Common myeloid progenitor, CD34-positive (primary cell): Measurements from ENCODE around the gene IDI1.

Experiments used
- CTCF ChIA-PET: fragments of 350-600 bp; sonication (Branson Sonifier 250); formaldehyde crosslinking; loops from one replicate; lab custom pipeline; 2021; ENCODE audit warnings: antibody characterized with exemption; lab: Charles Lee
- POLR2A ChIA-PET: fragments of 350-600 bp; sonication (Branson Sonifier 250); formaldehyde crosslinking; loops from one replicate; lab custom pipeline; 2021; ENCODE audit warnings: antibody characterized with exemption; lab: Charles Lee
- DNase-seq, 3 donors: peaks; one replicate each; pipeline versions ENCODE4 v3.0.0 to v3.0.0-alpha.2; 2013
- H3K27ac ChIP-seq, 2 experiments: 1 replicate in 1 of 2; 2 replicates in 1 of 2; pipeline ENCODE4 v1.7.0; 2013; ENCODE audit warnings: inconsistent platforms in 2 of 2, low read length in 2 of 2, mild to moderate bottlenecking in 2 of 2, low read depth in 1 of 2, moderate library complexity in 1 of 2; ENCODE audit not compliant: severe bottlenecking in 2 of 2, insufficient read depth in 1 of 2, poor library complexity in 1 of 2
- H3K27me3 ChIP-seq, 5 experiments: replicated peaks in 2 of 5; 1 replicate in 3 of 5; 2 replicates in 2 of 5; pipeline versions ENCODE4 v1.6.1 to v1.7.0; 2013; ENCODE audit warnings: low read length in 4 of 5, mild to moderate bottlenecking in 2 of 5, moderate library complexity in 2 of 5, inconsistent platforms in 1 of 5; ENCODE audit not compliant: insufficient read depth in 5 of 5, control insufficient read depth in 4 of 5
- H3K36me3 ChIP-seq, 4 experiments: 1 replicate in 2 of 4; 2 replicates in 2 of 4; pipeline versions ENCODE4 v1.6.1 to v1.7.0; 2013; ENCODE audit warnings: low read length in 3 of 4, control low read depth in 1 of 4, mild to moderate bottlenecking in 1 of 4; ENCODE audit not compliant: control insufficient read depth in 4 of 4, insufficient read depth in 4 of 4
- H3K4me1 ChIP-seq, 4 experiments: 1 replicate in 3 of 4; 2 replicates in 1 of 4; pipeline versions ENCODE4 v1.6.1 to v1.7.1; 2013; ENCODE audit warnings: low read length in 3 of 4, mild to moderate bottlenecking in 3 of 4, control low read depth in 1 of 4, inconsistent platforms in 1 of 4, moderate library complexity in 1 of 4; ENCODE audit not compliant: control insufficient read depth in 4 of 4, insufficient read depth in 4 of 4; ENCODE audit errors: control extremely low read depth in 1 of 4
- H3K4me3 ChIP-seq, 7 experiments: 1 replicate in 4 of 7; 2 replicates in 3 of 7; pipeline versions ENCODE4 v1.5.1 to v1.7.0; 2013; ENCODE audit warnings: mild to moderate bottlenecking in 7 of 7, low read length in 6 of 7, moderate library complexity in 6 of 7, inconsistent platforms in 2 of 7, low read depth in 2 of 7, control low read depth in 1 of 7; ENCODE audit not compliant: insufficient read depth in 4 of 7, control insufficient read depth in 1 of 7; ENCODE audit errors: extremely low read depth in 1 of 7
- H3K9me3 ChIP-seq, 5 experiments: 1 replicate in 4 of 5; 2 replicates in 1 of 5; pipeline versions ENCODE4 v1.6.1 to v1.7.1; 2013; ENCODE audit warnings: low read length in 4 of 5, mild to moderate bottlenecking in 2 of 5, inconsistent platforms in 1 of 5, low read depth in 1 of 5, moderate library complexity in 1 of 5; ENCODE audit not compliant: control insufficient read depth in 4 of 5, insufficient read depth in 2 of 5; ENCODE audit errors: control extremely low read depth in 1 of 5
- WGBS: methylation state at CpG from one replicate; pipeline ENCODE4 v1.1.5; 2013; ENCODE audit not compliant: insufficient coverage; 5-methylcytosine and 5-hydroxymethylcytosine counted together

The IDI1 gene

DNA sequence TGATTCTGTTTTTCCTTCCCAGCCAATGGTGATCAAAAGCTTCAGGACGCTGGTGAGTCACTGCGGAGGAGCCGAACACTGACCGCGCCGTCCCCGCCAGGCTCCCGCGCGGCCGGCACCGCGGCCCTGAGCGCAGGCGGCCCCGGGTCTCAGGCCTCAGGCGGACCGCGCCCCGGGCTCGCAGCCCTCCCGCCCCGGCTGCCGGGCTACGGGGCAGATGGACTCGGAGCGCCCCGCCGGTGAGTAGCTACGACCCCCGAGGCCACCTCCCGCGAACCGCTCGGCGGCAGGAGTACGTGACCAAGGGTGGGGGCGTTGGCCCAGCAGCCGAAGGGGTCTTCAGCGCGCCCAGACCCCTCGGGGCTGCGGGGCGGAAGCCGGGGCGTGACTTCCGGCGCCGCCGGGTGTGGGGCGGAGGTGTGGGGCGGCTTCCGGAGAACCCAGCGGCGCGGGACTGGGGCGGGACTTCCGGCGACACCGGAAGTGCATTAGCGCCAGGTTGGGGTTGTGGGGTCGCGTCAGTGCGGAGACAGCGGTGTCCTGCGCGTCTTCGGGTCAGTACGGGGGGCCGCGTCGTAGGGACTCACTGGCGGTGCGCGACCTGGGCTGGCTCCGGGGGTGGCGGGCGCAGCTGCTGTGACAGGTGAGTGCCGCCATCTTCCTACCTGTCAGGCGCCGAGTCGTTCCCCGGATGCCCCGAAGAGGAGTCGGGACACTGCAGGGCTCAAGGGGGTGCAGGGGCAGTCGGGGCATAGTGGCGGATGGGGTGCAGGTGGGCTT lies 7.6 kb upstream of the IDI1 start, which contains the start of gene WDR37:
Gene WDR37, plus strand, starts transcription at position 60 of the 780 bp plus-strand sequence. CDS start 15,771 bp downstream, outside the sequence.
- peak within 1 kb of the TSS; percentile 90 to 100 (median 95) for H3K4me3 ChIP-seq
- no peaks in the 10 kb centered on the region for H3K9me3 ChIP-seq
- 0% methylated on average over 67 of the region's 87 CpGs for WGBS
- POLR2A ChIA-PET: interaction anchor here (0.6 to 2.3 kb wide), 2 partner anchors 13 to 371 kb away, joined by 4 to 9 read pairs; no protein-coding TSS in a partner anchor
- peak; percentile 80 to 91 (median 82) for DNase-seq
- H3K4me1 ChIP-seq: peaks cover 13 to 40% (median 27%) of the 10 kb centered on the region in 4 experiments
- H3K27ac ChIP-seq: peak within 1 kb of the TSS; percentile 93 to 94
- peaks cover 8 to 27% (median 13%) of the 10 kb centered on the region in 4 experiments for H3K36me3 ChIP-seq
- CTCF ChIA-PET: interaction anchor here (1.0 to 1.3 kb wide), 2 partner anchors 14 to 40 kb away, joined by 3 read pairs; no protein-coding TSS in a partner anchor
- no peaks in the 10 kb centered on the region for H3K27me3 ChIP-seq

DNA sequence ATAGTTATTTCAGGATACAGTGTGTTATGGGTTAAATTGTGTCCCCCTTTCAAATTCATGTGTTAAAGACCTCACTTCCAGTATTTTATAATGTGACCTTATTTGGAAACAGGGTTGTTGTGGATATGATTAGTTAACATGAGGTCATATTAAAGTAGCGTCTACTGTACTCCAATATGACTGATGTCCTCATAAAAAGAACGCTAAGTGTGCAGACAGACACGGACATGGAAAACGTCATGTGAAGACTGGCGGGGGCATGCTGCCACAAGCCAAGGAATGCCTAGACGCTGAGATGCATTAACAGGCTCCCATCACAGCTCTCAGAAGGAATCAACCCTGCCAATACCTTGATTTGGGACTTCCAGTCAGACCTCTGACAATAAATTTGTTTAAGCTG lies 5.8 kb upstream of the IDI1 start:
- WGBS: 97% methylated on average over 6 of the region's 6 CpGs
- H3K4me1 ChIP-seq: peaks cover 13 to 50% (median 36%) of the 10 kb centered on the region in 4 experiments
- CTCF ChIA-PET: no interaction called here
- POLR2A ChIA-PET: no interaction called here
- peak overlapping the region in 1 of 7 experiments; percentile 94 for H3K4me3 ChIP-seq
- DNase-seq: no peak
- no peaks in the 10 kb centered on the region for H3K27me3 ChIP-seq
- H3K27ac ChIP-seq: no peak overlapping the region
- H3K9me3 ChIP-seq: no peaks in the 10 kb centered on the region
- peaks cover 6 to 33% (median 14%) of the 10 kb centered on the region in 4 experiments for H3K36me3 ChIP-seq

DNA sequence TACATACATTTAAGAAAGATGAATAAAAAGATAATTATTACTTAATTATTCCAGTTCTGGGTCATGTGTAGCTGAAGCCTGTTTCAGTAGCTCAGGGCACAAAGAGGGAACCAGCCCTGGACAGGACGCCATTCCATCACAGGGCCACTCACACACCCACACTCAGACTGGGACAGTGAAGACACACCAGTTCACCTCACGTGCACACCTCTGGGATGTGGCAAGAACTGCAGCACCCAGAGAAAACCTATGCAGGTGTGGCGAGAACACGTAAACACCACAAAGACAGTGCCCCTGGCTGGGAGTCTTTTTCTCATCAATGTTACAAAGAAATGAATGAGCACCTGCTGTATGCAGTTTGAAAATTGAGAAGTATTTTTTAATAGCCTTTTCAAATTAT lies 1.6 kb upstream of the IDI1 start:
- H3K4me1 ChIP-seq: peaks cover 19 to 46% (median 32%) of the 10 kb centered on the region in 4 experiments
- CTCF ChIA-PET: interaction anchor here (0.7 to 1.2 kb wide), 2 partner anchors 19 to 61 kb away, joined by 3 read pairs; no protein-coding TSS in a partner anchor

DNA sequence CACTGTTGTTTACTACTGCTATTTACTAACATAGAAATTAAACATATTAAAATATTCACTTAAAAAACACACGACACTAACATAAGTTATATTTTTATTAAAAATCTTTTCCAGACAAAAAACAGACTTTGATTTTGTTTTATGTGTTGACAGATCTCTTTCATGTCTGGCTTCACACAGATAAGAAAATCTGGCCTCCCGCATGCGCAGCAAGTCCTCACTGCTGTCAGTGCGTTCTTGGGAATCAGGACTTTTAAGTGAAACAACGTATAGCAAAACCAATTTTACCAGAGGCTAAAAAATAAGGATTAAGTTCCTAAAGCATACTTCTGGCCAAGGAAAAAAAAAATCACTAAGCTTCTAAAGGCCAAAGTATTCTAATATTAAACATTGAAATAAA lies 1.2 kb upstream of the IDI1 start:
- H3K36me3 ChIP-seq: peaks cover 6 to 40% (median 11%) of the 10 kb centered on the region in 4 experiments
- 71% methylated on average over 2 of the region's 5 CpGs for WGBS
- peak overlapping the region; percentile 66 to 96 for H3K27ac ChIP-seq
- DNase-seq: peak in 1 of 3 donors; percentile 37
- CTCF ChIA-PET: interaction anchor here (0.7 to 1.2 kb wide), 2 partner anchors 20 to 61 kb away, joined by 3 read pairs; no protein-coding TSS in a partner anchor
- H3K9me3 ChIP-seq: no peaks in the 10 kb centered on the region
- peaks cover 17 to 46% (median 30%) of the 10 kb centered on the region in 4 experiments for H3K4me1 ChIP-seq
- peak overlapping the region in 6 of 7 experiments; percentile 80 to 100 (median 96) for H3K4me3 ChIP-seq
- no peaks in the 10 kb centered on the region for H3K27me3 ChIP-seq
- POLR2A ChIA-PET: no interaction called here

More for the DNA sequence above, 1.6 kb upstream of the IDI1 start:
- 94% methylated on average over 4 of the region's 4 CpGs for WGBS
- no peak overlapping the region for H3K27ac ChIP-seq
- H3K36me3 ChIP-seq: peaks cover 6 to 38% (median 11%) of the 10 kb centered on the region in 4 experiments
- H3K27me3 ChIP-seq: no peaks in the 10 kb centered on the region
- POLR2A ChIA-PET: no interaction called here
- H3K9me3 ChIP-seq: no peaks in the 10 kb centered on the region
- H3K4me3 ChIP-seq: peak overlapping the region in 4 of 7 experiments; percentile 23 to 100 (median 96)
- peak in 1 of 3 donors; percentile 26 for DNase-seq

DNA sequence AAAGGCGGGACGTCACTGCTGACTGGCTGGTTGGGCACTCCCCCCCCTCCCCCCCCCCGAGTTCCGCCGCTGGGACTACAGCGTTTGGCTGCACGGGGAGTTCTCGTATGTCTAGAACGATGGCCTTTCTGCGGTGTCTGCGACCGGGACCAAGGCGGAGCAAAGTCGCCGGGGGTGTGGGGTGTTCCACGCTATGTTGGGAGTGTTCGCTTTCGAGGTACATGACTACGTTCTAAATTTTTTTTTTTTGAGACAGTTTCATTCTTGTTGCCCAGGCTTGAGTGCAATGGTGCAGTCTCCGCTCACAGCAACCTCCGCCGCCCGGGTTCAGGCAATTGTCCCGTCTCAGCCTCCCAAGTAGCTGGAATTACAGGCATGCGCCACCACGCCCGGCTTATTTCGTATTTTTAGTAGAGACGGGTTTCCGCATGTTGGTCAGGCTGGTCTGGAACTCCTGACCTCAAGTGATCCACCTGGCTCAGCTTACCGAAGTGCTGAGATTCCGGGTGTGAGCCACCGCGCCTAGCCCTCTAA lies 573 bp upstream of the IDI1 start:
- ChIA-PET CTCF (interaction anchor here (1.2 kb wide), 1 partner anchor 21 kb away, joined by 3 read pairs; no protein-coding TSS in a partner anchor), POLR2A (interaction anchor here (1.2 to 1.6 kb wide), 4 partner anchors 8 to 118 kb away, joined by 3 to 8 read pairs (median 6); partner anchors contain the start of gene LARP4B)
- 0% methylated on average over 21 of the region's 34 CpGs for WGBS
- peak overlapping the region; percentile 60 to 100 (median 95) for H3K4me3 ChIP-seq
- no peak for DNase-seq
- no peaks in the 10 kb centered on the region for H3K9me3 ChIP-seq
- H3K27ac ChIP-seq: peak overlapping the region; percentile 94 to 96
- no peaks in the 10 kb centered on the region for H3K27me3 ChIP-seq
- peaks cover 12 to 46% (median 29%) of the 10 kb centered on the region in 4 experiments for H3K4me1 ChIP-seq
- peaks cover 4 to 43% (median 11%) of the 10 kb centered on the region in 4 experiments for H3K36me3 ChIP-seq

DNA sequence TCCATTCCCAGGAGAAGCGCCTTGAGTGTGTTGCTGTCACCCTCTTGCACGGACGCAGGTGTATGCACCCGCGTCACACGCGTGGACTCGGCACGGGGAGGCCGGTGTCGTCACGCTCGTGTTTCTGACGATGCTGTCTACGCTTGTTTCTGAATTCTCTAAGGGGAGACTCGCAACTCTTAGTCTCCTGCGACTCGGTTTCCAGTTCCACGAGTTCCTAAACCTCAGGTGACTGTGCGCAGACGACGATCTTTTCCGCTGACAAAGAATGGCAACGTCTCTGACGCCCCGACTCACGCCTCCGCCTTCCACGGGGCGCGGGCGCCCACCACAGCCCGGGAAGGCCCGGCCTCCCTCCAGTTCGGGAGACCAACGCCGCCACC lies 579 bp downstream of the IDI1 start:
- CTCF ChIA-PET: no interaction called here

More for the DNA sequence above, 579 bp downstream of the IDI1 start:
- WGBS: under 1% methylated on average over 30 of the region's 37 CpGs
- Histone ChIP-seq H3K27me3 (no peaks in the 10 kb centered on the region), H3K4me1 (peaks cover 20 to 52% (median 36%) of the 10 kb centered on the region in 4 experiments), H3K9me3 (no peaks in the 10 kb centered on the region), H3K27ac (peak overlapping the region; percentile 94 to 96), H3K36me3 (peaks cover 4 to 39% (median 8%) of the 10 kb centered on the region in 4 experiments), H3K4me3 (peak overlapping the region; percentile 60 to 100 (median 95))
- no peak for DNase-seq
- POLR2A ChIA-PET: interaction anchor here (0.6 to 1.6 kb wide), 5 partner anchors 9 to 117 kb away, joined by 3 to 8 read pairs (median 5); partner anchors contain the start of gene LARP4B
